Parathyroid adenoma (tissue), 2 donors: ENCODE data around the gene MNT.

Experiments
- H2AFZ ChIP-seq: fragments of 300-600 bp; sonication (generic); one replicate; pipeline ENCODE4 v1.7.0; 2017; ENCODE audit warnings: antibody characterized with exemption, mild to moderate bottlenecking
- H3K27ac ChIP-seq: fragments of 300-600 bp; sonication (generic); one replicate; pipeline ENCODE4 v1.7.0; 2017
- H3K27me3 ChIP-seq: fragments of 300-600 bp; sonication (generic); one replicate; pipeline ENCODE4 v1.7.0; 2017; ENCODE audit warnings: low read length; ENCODE audit not compliant: control insufficient read depth, insufficient read depth
- H3K36me3 ChIP-seq: fragments of 300-600 bp; sonication (generic); one replicate; pipeline ENCODE4 v1.7.0; 2017; ENCODE audit warnings: low read length; ENCODE audit not compliant: control insufficient read depth, insufficient read depth
- H3K4me1 ChIP-seq: fragments of 300-600 bp; sonication (generic); one replicate; pipeline ENCODE4 v1.7.0; 2017; ENCODE audit warnings: control low read depth
- H3K4me2 ChIP-seq: fragments of 300-600 bp; sonication (generic); one replicate; pipeline ENCODE4 v1.7.0; 2017; ENCODE audit warnings: low read length
- H3K4me3 ChIP-seq: fragments of 300-600 bp; sonication (generic); one replicate; pipeline ENCODE4 v1.7.0; 2017; ENCODE audit warnings: low read depth, low read length
- H3K79me2 ChIP-seq: fragments of 300-600 bp; sonication (generic); one replicate; pipeline ENCODE4 v1.7.0; 2017; ENCODE audit warnings: control low read depth
- H3K9ac ChIP-seq: fragments of 300-600 bp; sonication (generic); one replicate; pipeline ENCODE4 v1.7.0; 2017; ENCODE audit warnings: mild to moderate bottlenecking
- H3K9me3 ChIP-seq: fragments of 300-600 bp; sonication (generic); one replicate; pipeline ENCODE4 v1.7.0; 2017; ENCODE audit warnings: low read length; ENCODE audit not compliant: control insufficient read depth
- CTCF ChIP-seq: fragments of 300-600 bp; sonication (generic); IDR thresholded peaks from one replicate; pipeline ENCODE4 v1.7.0; 2017; ENCODE audit warnings: antibody characterized with exemption, mild to moderate bottlenecking
- donor health status: primary hyperparathyroidism.

MNT gene

GRCh38 chr17:2405247-2405926 is 4.5 kb upstream of the MNT start:
- H3K4me1 ChIP-seq, result no peaks in the 10 kb centered on the region
- no peaks in the 10 kb centered on the region for H3K36me3 ChIP-seq
- H3K79me2 ChIP-seq, result no peaks in the 10 kb centered on the region
- no peak overlapping the region for H3K4me3 ChIP-seq
- no peaks in the 10 kb centered on the region for H3K9me3 ChIP-seq
- H2AFZ ChIP-seq, result no peak overlapping the region
- H3K4me2 ChIP-seq, result no peak overlapping the region
- no peak for TF ChIP-seq CTCF
- no peak overlapping the region for H3K27ac ChIP-seq
- no peaks in the 10 kb centered on the region for H3K27me3 ChIP-seq
- H3K9ac ChIP-seq, result no peak overlapping the region

- H3K4me3 ChIP-seq, result no peak overlapping the region
- H3K27ac ChIP-seq, result no peak overlapping the region
- H3K9ac ChIP-seq, result no peak overlapping the region
- peaks cover 4% of the 10 kb centered on the region for H3K4me1 ChIP-seq
- peaks cover 3% of the 10 kb centered on the region for H3K79me2 ChIP-seq
- H3K4me2 ChIP-seq, result no peak overlapping the region
- no peak for TF ChIP-seq CTCF
- H3K36me3 ChIP-seq, result no peaks in the 10 kb centered on the region
- no peaks in the 10 kb centered on the region for H3K9me3 ChIP-seq
- H2AFZ ChIP-seq, result no peak overlapping the region
- no peaks in the 10 kb centered on the region for H3K27me3 ChIP-seq
Observed at GRCh38 chr17:2403044-2403443, 2.2 kb upstream of the MNT start.

- Histone ChIP-seq H3K9me3 (no peaks in the 10 kb centered on the region), H3K27me3 (no peaks in the 10 kb centered on the region), H3K27ac (peak overlapping the region; percentile 36), H3K4me3 (peak overlapping the region; percentile 53), H3K79me2 (peaks cover 3% of the 10 kb centered on the region), H3K36me3 (no peaks in the 10 kb centered on the region), H3K4me2 (peak overlapping the region; percentile 77), H2AFZ (peak overlapping the region; percentile 54), H3K4me1 (peaks cover 9% of the 10 kb centered on the region), H3K9ac (no peak overlapping the region)
- no peak for TF ChIP-seq CTCF
Observed at GRCh38 chr17:2402544-2402943, 1.7 kb upstream of the MNT start.

GRCh38 chr17:2401426-2402221 is 764 bp upstream of the MNT start:
- peak overlapping the region; percentile 94 for H3K4me3 ChIP-seq
- peak overlapping the region; percentile 96 for H3K27ac ChIP-seq
- H3K4me2 ChIP-seq, result peak overlapping the region; percentile 74
- H3K79me2 ChIP-seq, result peaks cover 3% of the 10 kb centered on the region
- peaks cover 14% of the 10 kb centered on the region for H3K4me1 ChIP-seq
- H3K9ac ChIP-seq, result no peak overlapping the region
- no peaks in the 10 kb centered on the region for H3K36me3 ChIP-seq
- TF ChIP-seq CTCF, result no peak
- H3K9me3 ChIP-seq, result no peaks in the 10 kb centered on the region
- no peaks in the 10 kb centered on the region for H3K27me3 ChIP-seq
- peak overlapping the region; percentile 86 for H2AFZ ChIP-seq
